ENCODE data around the gene GPC5. TPM values are rescaled to one million over a fixed set of nuclear protein-coding genes. Genes with fewer than 3 reads are reported as not detected.

Gene GPC5
- total and polyA plus RNA-seq, 2 donors (not counting 3 experiments of a cell fraction or from before 2014, with no cell fraction given) = 0.59 to 0.97 TPM

- no peak for FAIRE-seq
Measured at GRCh38 chr13:91360246-91360751, 38.1 kb upstream of the GPC5 start.

GRCh38 chr13:91361755-91362271 is 36.6 kb upstream of the GPC5 start:
- Histone ChIP-seq H3K4me3 (replicated peaks in 1 of 3; ENCODE audit: insufficient read depth in 1 of 3, low read depth in 1 of 3, low read length in 3 of 3) (no peak overlapping the region), H3K79me2 (ENCODE audit: control insufficient read depth, insufficient read depth, low read length) (no peaks in the 10 kb centered on the region), H3K27ac (ENCODE audit: insufficient read depth, low read depth, low read length) (no peak overlapping the region), H2AFZ (ENCODE audit: low read depth, low read length) (no peak overlapping the region), H3K9ac (replicated peaks; ENCODE audit: extremely low read depth, insufficient read depth, low read length) (no peak overlapping the region), H4K20me1 (replicated peaks; ENCODE audit: control insufficient read depth, extremely low read depth, insufficient read depth, low read length) (peaks cover 2% of the 10 kb centered on the region), H3K36me3 (ENCODE audit: control insufficient read depth in 2 of 2, extremely low read depth in 1 of 2, insufficient read depth in 2 of 2, low read length in 2 of 2) (peaks cover 4 to 12% of the 10 kb centered on the region in 2 experiments), H3K9me1 (replicated peaks; ENCODE audit: control insufficient read depth, extremely low read depth, insufficient read depth, low read length) (peaks cover 2% of the 10 kb centered on the region), H3K27me3 (ENCODE audit: control insufficient read depth in 2 of 2, insufficient read depth in 2 of 2, low read length in 2 of 2) (no peaks in the 10 kb centered on the region), H3K4me1 (ENCODE audit: control insufficient read depth, extremely low read depth, insufficient read depth, low read length) (no peaks in the 10 kb centered on the region), H3K9me3 (replicated peaks; ENCODE audit: control insufficient read depth, insufficient read depth, low read length) (no peaks in the 10 kb centered on the region), H3K4me2 (ENCODE audit: insufficient read depth, low read length) (no peak overlapping the region)
- DNase-seq (ENCODE audit: low read depth, low spot score) (no peak), FAIRE-seq (no peak)
- TF ChIP-seq POLR2A (IDR thresholded peaks at IDR 0.05; ENCODE audit: low read depth, low read length) (no peak), EZH2 (IDR thresholded peaks at IDR 0.05; ENCODE audit: borderline replicate concordance, low read depth, low read length, severe bottlenecking) (no peak), GATA2 (IDR thresholded peaks at IDR 0.05; ENCODE audit: insufficient read depth, insufficient read length, low read depth, low read length) (no peak), FOS (IDR thresholded peaks at IDR 0.05; ENCODE audit: borderline replicate concordance, insufficient read depth, low read length) (no peak)
- ChIA-PET POLR2A (no interaction called here), CTCF (no interaction called here)
- BruUV-seq (replicated peaks) = no TSS peak
- dilution Hi-C loops (cut with MboI; ENCODE audit: extremely low pct_ligation_motif_present, low sequenced_read_pairs) (no loop called here), intact Hi-C loops (cut with micrococcal nuclease) (no loop called here)

More at GRCh38 chr13:91360246-91360751, 38.1 kb upstream of the GPC5 start:
- H3K27me3 ChIP-seq (ENCODE audit: control insufficient read depth in 2 of 2, insufficient read depth in 2 of 2, low read length in 2 of 2) = no peaks in the 10 kb centered on the region
- H3K9me1 ChIP-seq (replicated peaks; ENCODE audit: control insufficient read depth, extremely low read depth, insufficient read depth, low read length) = peaks cover 2% of the 10 kb centered on the region
- H4K20me1 ChIP-seq (replicated peaks; ENCODE audit: control insufficient read depth, extremely low read depth, insufficient read depth, low read length) = peaks cover 8% of the 10 kb centered on the region
- dilution Hi-C loops (cut with MboI; ENCODE audit: extremely low pct_ligation_motif_present, low sequenced_read_pairs) (no loop called here), intact Hi-C loops (cut with micrococcal nuclease) (no loop called here)
- H3K4me1 ChIP-seq (ENCODE audit: control insufficient read depth, extremely low read depth, insufficient read depth, low read length) = no peaks in the 10 kb centered on the region
- no peak for DNase-seq (ENCODE audit: low read depth, low spot score)
- no peak overlapping the region for H3K4me3 ChIP-seq (replicated peaks in 1 of 3; ENCODE audit: insufficient read depth in 1 of 3, low read depth in 1 of 3, low read length in 3 of 3)
- CTCF ChIA-PET = no interaction called here
- no peak for TF ChIP-seq GATA2 (IDR thresholded peaks at IDR 0.05; ENCODE audit: insufficient read depth, insufficient read length, low read depth, low read length)
- TF ChIP-seq POLR2AphosphoS5 (IDR thresholded peaks at IDR 0.05; ENCODE audit: insufficient read depth, low read depth, low read length) = no peak
- no peak for TF ChIP-seq EZH2 (IDR thresholded peaks at IDR 0.05; ENCODE audit: borderline replicate concordance, low read depth, low read length, severe bottlenecking)
- no peak for TF ChIP-seq JUN (IDR thresholded peaks at IDR 0.05; ENCODE audit: borderline replicate concordance, insufficient read depth, insufficient read length, low read depth)
- TF ChIP-seq POLR2A (IDR thresholded peaks at IDR 0.05; ENCODE audit: low read depth, low read length) = no peak
- TF ChIP-seq MYC (IDR thresholded peaks at IDR 0.05; ENCODE audit: low read depth, low read length) = no peak
- no peak for TF ChIP-seq MAX (IDR thresholded peaks at IDR 0.05; ENCODE audit: insufficient read depth, insufficient read length)
- peaks cover 7 to 21% of the 10 kb centered on the region in 2 experiments for H3K36me3 ChIP-seq (ENCODE audit: control insufficient read depth in 2 of 2, extremely low read depth in 1 of 2, insufficient read depth in 2 of 2, low read length in 2 of 2)
- no peaks in the 10 kb centered on the region for H3K9me3 ChIP-seq (replicated peaks; ENCODE audit: control insufficient read depth, insufficient read depth, low read length)
- no peak overlapping the region for H2AFZ ChIP-seq (ENCODE audit: low read depth, low read length)
- no peak overlapping the region for H3K9ac ChIP-seq (replicated peaks; ENCODE audit: extremely low read depth, insufficient read depth, low read length)
- H3K27ac ChIP-seq (ENCODE audit: insufficient read depth, low read depth, low read length) = no peak overlapping the region
- BruUV-seq (replicated peaks) = no TSS peak
- H3K79me2 ChIP-seq (ENCODE audit: control insufficient read depth, insufficient read depth, low read length) = no peaks in the 10 kb centered on the region
- POLR2A ChIA-PET = no interaction called here
- H3K4me2 ChIP-seq (ENCODE audit: insufficient read depth, low read length) = no peak overlapping the region

All from endothelial cell of umbilical vein (primary cell).